Gastroesophageal sphincter (tissue), 3 donors: ENCODE data around the gene PCAT7.

Source experiments
- POLR2A ChIP-seq, 2 donors: fragments of 450-650 bp; IDR thresholded peaks; one replicate each; pipeline ENCODE4 v1.6.1; 2017; ENCODE audit warnings: antibody characterized with exemption in 2 of 2, mild to moderate bottlenecking in 2 of 2, moderate library complexity in 1 of 2
- TF ChIP-seq, protein P1 (sequence below), 4 experiments: fragments of 200-600 bp in 2 of 4; fragments of 450-650 bp in 2 of 4; sonication (generic) in 1 of 4; IDR thresholded peaks; one replicate each; pipeline ENCODE4 v1.5.1; 2017 to 2019; ENCODE audit warnings: antibody characterized with exemption in 4 of 4, mild to moderate bottlenecking in 2 of 4, moderate library complexity in 2 of 4

DNA sequence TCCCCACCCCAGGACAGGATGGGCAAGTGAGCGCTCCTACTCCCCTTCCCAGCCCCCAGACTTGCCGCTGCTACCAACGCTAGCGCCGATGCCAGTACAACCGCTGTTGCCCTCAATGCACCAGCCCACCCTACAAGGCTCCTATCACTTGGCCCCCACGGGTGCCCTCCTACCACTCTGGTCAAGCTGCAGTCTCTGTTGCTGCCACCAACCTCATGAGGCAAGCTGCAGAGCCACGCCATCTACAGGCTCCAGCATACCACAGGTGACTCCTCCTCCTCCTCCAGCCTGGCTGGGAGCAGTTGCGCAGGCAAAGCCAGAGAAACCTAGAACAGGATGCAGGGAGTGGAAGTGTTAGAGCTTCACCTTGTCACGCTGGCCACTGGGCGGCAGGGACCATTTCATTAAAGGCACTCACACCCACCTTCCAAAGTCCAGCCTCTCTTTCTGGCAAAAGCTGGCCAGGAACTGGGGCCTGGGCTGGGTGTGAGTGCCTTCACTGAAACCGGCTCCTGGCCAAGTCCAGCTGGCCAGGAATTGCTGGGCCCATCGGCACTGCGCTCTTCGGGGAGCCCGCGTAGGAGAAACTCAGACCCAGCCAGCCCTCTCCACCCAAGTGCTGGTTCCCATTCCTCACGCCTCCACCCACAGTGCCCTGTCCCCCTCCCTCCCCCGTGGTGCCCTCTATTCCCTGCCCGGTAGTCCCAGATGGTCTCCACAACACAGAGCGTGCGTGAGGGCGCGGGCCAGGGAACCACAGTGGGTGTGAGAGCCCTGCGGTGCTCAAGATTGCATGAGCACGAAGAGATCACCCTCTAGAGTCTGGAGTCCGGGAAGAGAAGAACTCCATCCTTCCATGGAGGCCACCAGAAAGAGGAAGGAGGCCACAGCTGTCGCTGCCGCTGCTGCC, 1.6 kb upstream of the PCAT7 start:
- TF ChIP-seq POLR2A (IDR thresholded peaks at IDR 0.05), result no peak
- TF ChIP-seq, protein P1, sequence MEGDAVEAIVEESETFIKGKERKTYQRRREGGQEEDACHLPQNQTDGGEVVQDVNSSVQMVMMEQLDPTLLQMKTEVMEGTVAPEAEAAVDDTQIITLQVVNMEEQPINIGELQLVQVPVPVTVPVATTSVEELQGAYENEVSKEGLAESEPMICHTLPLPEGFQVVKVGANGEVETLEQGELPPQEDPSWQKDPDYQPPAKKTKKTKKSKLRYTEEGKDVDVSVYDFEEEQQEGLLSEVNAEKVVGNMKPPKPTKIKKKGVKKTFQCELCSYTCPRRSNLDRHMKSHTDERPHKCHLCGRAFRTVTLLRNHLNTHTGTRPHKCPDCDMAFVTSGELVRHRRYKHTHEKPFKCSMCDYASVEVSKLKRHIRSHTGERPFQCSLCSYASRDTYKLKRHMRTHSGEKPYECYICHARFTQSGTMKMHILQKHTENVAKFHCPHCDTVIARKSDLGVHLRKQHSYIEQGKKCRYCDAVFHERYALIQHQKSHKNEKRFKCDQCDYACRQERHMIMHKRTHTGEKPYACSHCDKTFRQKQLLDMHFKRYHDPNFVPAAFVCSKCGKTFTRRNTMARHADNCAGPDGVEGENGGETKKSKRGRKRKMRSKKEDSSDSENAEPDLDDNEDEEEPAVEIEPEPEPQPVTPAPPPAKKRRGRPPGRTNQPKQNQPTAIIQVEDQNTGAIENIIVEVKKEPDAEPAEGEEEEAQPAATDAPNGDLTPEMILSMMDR (IDR thresholded peaks at IDR 0.05), result no peak
